Measurements from ENCODE around the gene GALNT18.

DNA sequence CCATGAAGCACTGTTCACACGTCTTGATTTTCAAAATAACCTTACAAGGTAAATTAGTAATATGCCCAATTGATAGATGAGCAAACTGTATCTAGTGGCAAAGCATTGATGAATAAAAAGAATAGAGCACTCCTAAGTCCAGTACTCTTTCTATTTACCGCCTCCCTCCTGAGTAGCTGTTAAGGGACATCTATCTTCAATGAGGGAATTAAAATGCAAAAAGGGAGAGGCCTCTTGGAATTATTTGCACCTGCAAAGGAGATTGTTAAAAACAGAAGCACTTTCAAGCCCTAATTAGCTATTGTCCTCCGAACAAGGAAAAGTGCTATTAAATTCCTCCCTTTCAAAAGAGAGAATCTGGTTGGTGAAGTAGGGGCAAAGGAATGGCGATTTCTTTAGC is 6.8 kb upstream of the GALNT18 start:
- TF ChIP-seq, protein P1, sequence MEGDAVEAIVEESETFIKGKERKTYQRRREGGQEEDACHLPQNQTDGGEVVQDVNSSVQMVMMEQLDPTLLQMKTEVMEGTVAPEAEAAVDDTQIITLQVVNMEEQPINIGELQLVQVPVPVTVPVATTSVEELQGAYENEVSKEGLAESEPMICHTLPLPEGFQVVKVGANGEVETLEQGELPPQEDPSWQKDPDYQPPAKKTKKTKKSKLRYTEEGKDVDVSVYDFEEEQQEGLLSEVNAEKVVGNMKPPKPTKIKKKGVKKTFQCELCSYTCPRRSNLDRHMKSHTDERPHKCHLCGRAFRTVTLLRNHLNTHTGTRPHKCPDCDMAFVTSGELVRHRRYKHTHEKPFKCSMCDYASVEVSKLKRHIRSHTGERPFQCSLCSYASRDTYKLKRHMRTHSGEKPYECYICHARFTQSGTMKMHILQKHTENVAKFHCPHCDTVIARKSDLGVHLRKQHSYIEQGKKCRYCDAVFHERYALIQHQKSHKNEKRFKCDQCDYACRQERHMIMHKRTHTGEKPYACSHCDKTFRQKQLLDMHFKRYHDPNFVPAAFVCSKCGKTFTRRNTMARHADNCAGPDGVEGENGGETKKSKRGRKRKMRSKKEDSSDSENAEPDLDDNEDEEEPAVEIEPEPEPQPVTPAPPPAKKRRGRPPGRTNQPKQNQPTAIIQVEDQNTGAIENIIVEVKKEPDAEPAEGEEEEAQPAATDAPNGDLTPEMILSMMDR (IDR thresholded peaks at IDR 0.05) = no peak
- TF ChIP-seq POLR2A (IDR thresholded peaks at IDR 0.05) = no peak
